Colonic mucosa (tissue), 4 donors: ENCODE results near the gene LANCL3. TPM values are rescaled to one million over a fixed set of nuclear protein-coding genes. Genes with fewer than 3 reads are reported as not detected.
A peak's percentile ranks its signal among the peaks of the same experiment; 100 is the strongest.
"Not testable (repeated sequence)": the region's sequence is repeated elsewhere in the genome, so short reads cannot be mapped to it uniquely, and the experiment has no call there.

ENCODE experiments used
- DNase-seq: peaks from one replicate; pipeline ENCODE4 v3.0.0-alpha.2; 2020
- H3K27ac ChIP-seq: fragments of 200-600 bp; one replicate; pipeline ENCODE4 v1.8.0; 2021
- H3K27me3 ChIP-seq: fragments of 200-600 bp; one replicate; pipeline ENCODE4 v1.8.0; 2021
- H3K36me3 ChIP-seq: fragments of 200-600 bp; one replicate; pipeline ENCODE4 v1.8.0; 2021
- H3K4me1 ChIP-seq: fragments of 200-600 bp; one replicate; pipeline ENCODE4 v1.8.0; 2021; ENCODE audit warnings: mild to moderate bottlenecking
- H3K4me3 ChIP-seq: fragments of 200-600 bp; one replicate; pipeline ENCODE4 v1.8.0; 2021
- H3K9ac ChIP-seq, 2 donors: one replicate each; pipeline ENCODE4 v1.7.0; 2013; ENCODE audit warnings: control low read depth in 2 of 2, low read depth in 2 of 2, low read length in 2 of 2
- H3K9me3 ChIP-seq: fragments of 200-600 bp; one replicate; pipeline ENCODE4 v1.8.0; 2021
- CTCF ChIP-seq: fragments of 200-600 bp; IDR thresholded peaks from one replicate; pipeline ENCODE4 v1.8.0; 2022; ENCODE audit warnings: antibody characterized with exemption, mild to moderate bottlenecking
- intact Hi-C: fragments of 100-400 bp; cut with DNase I; formaldehyde crosslinking; loops from one replicate; pipeline ENCODE4 v1.14.1; 2022
- total RNA-seq, 2 donors: library from RNA; stranded (reverse); fragmentation: NEBNext Ultra II Directional in 1 of 2; extraction: Animal tissue kit (Norgen Biotek cat#: 25700) in 1 of 2; gene quantifications; one replicate each; pipeline ENCODE4 v1.2.1, GENCODE V29; 2021
- donor health status: healthy.
- donor health status: DM: no; HTN: no; CAD: no.
- donor health status: DM: no; HTN: no; CAD: no.

Gene LANCL3
- total RNA-seq, 2 donors from 2014 or later, result 1.9 to 3.5 TPM

GRCh38 chrX:37553476-37553875 is 18.0 kb upstream of the LANCL3 start:
- H3K27ac ChIP-seq, result no peak overlapping the region
- no peak overlapping the region for H3K9ac ChIP-seq
- no peaks in the 10 kb centered on the region for H3K4me1 ChIP-seq
- H3K36me3 ChIP-seq, result no peaks in the 10 kb centered on the region
- no peak for TF ChIP-seq CTCF
- intact Hi-C loops, result no loop called here
- no peaks in the 10 kb centered on the region for H3K9me3 ChIP-seq
- no peak for DNase-seq
- H3K27me3 ChIP-seq, result no peaks in the 10 kb centered on the region
- no peak overlapping the region for H3K4me3 ChIP-seq

DNA sequence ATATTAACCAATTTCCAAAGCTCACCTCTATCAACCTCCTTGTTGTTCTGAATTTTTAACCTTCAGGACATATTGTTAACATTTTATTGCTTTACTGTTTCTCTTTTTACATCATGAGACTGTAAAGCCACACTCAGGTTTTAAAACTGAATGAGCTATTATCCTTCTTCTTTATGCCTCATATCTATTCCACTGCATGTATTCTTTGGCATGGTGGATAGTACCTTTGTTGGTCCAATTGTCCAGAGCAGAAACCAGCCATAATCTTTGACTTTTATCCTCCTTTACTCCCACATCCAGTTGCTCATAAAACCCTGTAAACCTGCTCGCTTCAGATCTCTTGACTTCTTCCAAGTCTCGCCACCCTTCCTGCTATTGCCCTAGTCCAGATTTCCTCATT is 6.2 kb upstream of the LANCL3 start:
- H3K27ac ChIP-seq, H3K4me1 ChIP-seq, H3K4me3 ChIP-seq, intact Hi-C loops, DNase-seq, H3K9me3 ChIP-seq, H3K27me3 ChIP-seq, H3K36me3 ChIP-seq, H3K9ac ChIP-seq: not testable (repeated sequence)

DNA sequence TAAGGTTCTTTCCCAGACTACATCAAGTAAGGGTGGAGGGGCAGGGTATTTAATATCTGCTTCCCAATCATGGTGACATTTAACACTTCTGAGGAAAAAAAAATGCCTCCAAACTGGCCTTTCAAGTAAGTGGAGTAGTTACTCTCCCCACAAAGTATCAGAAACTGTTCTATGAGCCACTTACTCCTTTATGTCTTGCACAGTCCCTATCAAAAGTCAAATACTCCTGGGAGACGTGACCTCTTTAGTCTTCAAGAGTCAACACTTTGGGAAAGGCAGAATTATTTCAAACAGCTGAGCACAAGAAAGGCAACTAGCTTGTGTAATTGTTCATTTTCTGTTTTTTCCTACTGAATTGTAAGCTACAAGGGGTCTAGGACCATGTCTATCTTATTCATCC is 1.1 kb upstream of the LANCL3 start:
- H3K4me1 ChIP-seq, H3K9me3 ChIP-seq, H3K27me3 ChIP-seq, H3K36me3 ChIP-seq, H3K9ac ChIP-seq, H3K27ac ChIP-seq, DNase-seq, intact Hi-C loops, H3K4me3 ChIP-seq: not testable (repeated sequence)

DNA sequence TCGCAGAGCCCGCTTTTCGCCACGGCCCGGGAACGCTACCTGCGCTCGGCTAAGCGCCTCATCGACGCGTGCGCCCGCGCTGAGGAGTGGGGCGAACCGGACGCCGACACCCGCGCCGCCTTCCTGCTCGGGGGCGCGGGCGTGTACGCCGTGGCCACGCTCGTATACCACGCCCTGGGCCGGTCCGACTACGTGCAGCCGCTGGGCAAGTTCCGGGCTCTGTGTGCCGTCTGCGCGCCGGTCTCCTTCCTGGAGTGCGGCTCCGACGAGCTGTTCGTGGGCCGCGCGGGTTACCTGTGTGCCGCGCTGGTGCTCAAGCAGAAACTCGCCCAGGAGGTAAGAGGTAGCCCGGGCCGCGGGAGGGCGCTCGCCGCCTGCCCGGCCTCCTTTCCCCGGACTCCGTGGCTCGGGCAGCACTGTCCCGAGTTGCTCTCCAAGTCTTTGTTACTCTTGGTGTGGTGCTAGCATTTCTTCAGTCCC is 687 bp downstream of the LANCL3 start:
- H3K9me3 ChIP-seq, H3K27ac ChIP-seq, intact Hi-C loops, H3K27me3 ChIP-seq, H3K36me3 ChIP-seq, H3K4me1 ChIP-seq: not testable (repeated sequence)
- peak; percentile 21 for TF ChIP-seq CTCF
- Histone ChIP-seq H3K9ac (peak overlapping the region in 1 of 2 donors; percentile 43), H3K4me3 (peak overlapping the region; percentile 32)
- peak; percentile 52 for DNase-seq

GRCh38 chrX:37573121-37573520 is 1.7 kb downstream of the LANCL3 start:
- H3K4me1 ChIP-seq, H3K4me3 ChIP-seq, H3K36me3 ChIP-seq, H3K27ac ChIP-seq, H3K27me3 ChIP-seq, H3K9ac ChIP-seq, H3K9me3 ChIP-seq, DNase-seq, intact Hi-C loops: not testable (repeated sequence)

DNA sequence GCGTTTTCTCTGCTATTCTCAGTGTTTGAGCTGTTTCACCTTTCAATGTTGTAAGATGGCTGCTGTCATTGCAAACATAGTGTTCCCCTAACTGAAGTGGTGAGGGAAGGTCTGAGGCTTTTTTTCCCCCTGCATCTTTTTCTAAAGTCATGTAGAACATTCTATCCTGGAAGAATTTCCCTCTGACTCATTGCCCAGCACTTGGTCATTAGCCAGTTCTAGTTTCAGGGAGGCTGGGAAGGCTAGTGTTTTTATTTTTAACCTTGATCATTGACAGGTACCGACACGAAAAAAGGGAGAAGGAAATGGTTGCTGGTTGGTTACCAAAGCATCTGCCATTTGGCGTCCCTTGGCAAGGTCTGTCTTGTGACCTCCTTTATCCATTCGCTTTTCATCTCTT is 6.6 kb downstream of the LANCL3 start:
- Histone ChIP-seq H3K27ac (no peak overlapping the region), H3K36me3 (no peaks in the 10 kb centered on the region), H3K9ac (no peak overlapping the region), H3K4me3 (no peak overlapping the region), H3K9me3 (no peaks in the 10 kb centered on the region), H3K27me3 (no peaks in the 10 kb centered on the region), H3K4me1 (no peaks in the 10 kb centered on the region)
- DNase-seq, result no peak
- TF ChIP-seq CTCF, result no peak
- intact Hi-C loops, result no loop called here

- Histone ChIP-seq H3K9ac (no peak overlapping the region), H3K36me3 (no peaks in the 10 kb centered on the region), H3K9me3 (no peaks in the 10 kb centered on the region), H3K4me1 (no peaks in the 10 kb centered on the region), H3K27me3 (no peaks in the 10 kb centered on the region), H3K4me3 (no peak overlapping the region), H3K27ac (no peak overlapping the region)
- DNase-seq, result no peak
- no peak for TF ChIP-seq CTCF
- intact Hi-C loops, result no loop called here
Observed at GRCh38 chrX:37580080-37580479, 8.6 kb downstream of the LANCL3 start.

- H3K9me3 ChIP-seq, intact Hi-C loops, H3K27me3 ChIP-seq, H3K4me1 ChIP-seq, H3K4me3 ChIP-seq, H3K27ac ChIP-seq, H3K9ac ChIP-seq, H3K36me3 ChIP-seq, DNase-seq: not testable (repeated sequence)
Observed at GRCh38 chrX:37587337-37587736, 15.9 kb downstream of the LANCL3 start.
